Central memory CD8-positive, alpha-beta T cell (primary cell): ENCODE measurements around the gene RFC1.
"Not testable (repeated sequence)": the region's sequence is repeated elsewhere in the genome, so short reads cannot be mapped to it uniquely, and the experiment has no call there.

ENCODE experiments used
- ATAC-seq: fragments of 150-1000 bp; cut with Tn5 transposase; replicated peaks from 2 replicates; pipeline ENCODE4 v1.10.0; 2022; ENCODE audit warnings: mild to moderate bottlenecking, moderate FRiP score, moderate number of reproducible peaks; ENCODE audit not compliant: poor library complexity, severe bottlenecking; ENCODE audit errors: extremely low read depth
- DNase-seq, 2 donors: peaks; one replicate each; pipeline ENCODE4 v3.0.0; 2021; ENCODE audit warnings: low spot score in 2 of 2
- H3K27ac Mint-ChIP-seq: one replicate; pipeline ENCODE4 v1.8.0; 2022; ENCODE audit warnings: low read depth, mild to moderate bottlenecking, moderate library complexity, mixed read lengths
- H3K27me3 Mint-ChIP-seq: one replicate; pipeline ENCODE4 v1.8.0; 2022; ENCODE audit warnings: mixed read lengths
- H3K36me3 Mint-ChIP-seq: one replicate; pipeline ENCODE4 v1.8.0; 2022; ENCODE audit warnings: mild to moderate bottlenecking, moderate library complexity, mixed read lengths; ENCODE audit not compliant: insufficient read depth
- H3K4me1 Mint-ChIP-seq: one replicate; pipeline ENCODE4 v1.8.0; 2022; ENCODE audit warnings: mixed read lengths
- H3K4me3 Mint-ChIP-seq: one replicate; pipeline ENCODE4 v1.8.0; 2022; ENCODE audit warnings: mild to moderate bottlenecking, moderate library complexity, mixed read lengths
- H3K9me3 Mint-ChIP-seq: one replicate; pipeline ENCODE4 v1.8.0; 2022; ENCODE audit warnings: mixed read lengths

RFC1 gene

GRCh38 chr4:39365830-39366771 is at the start of gene RFC1:
RFC1 (minus strand) TSS chr4:39366362; CDS start chr4:39366241, 121 bp downstream.
- ATAC-seq (peak; percentile 95), DNase-seq (peak; percentile 89 to 93)
- no peaks in the 10 kb centered on the region for H3K27me3 Mint-ChIP-seq
- peak within 1 kb of the TSS; percentile 91 for H3K27ac Mint-ChIP-seq
- peak within 1 kb of the TSS; percentile 93 for H3K4me3 Mint-ChIP-seq
- no peaks in the 10 kb centered on the region for H3K9me3 Mint-ChIP-seq
- peaks cover 32% of the 10 kb centered on the region for H3K4me1 Mint-ChIP-seq
- peaks cover 20% of the 10 kb centered on the region for H3K36me3 Mint-ChIP-seq

- ATAC-seq (no peak), DNase-seq (no peak)
- H3K27ac Mint-ChIP-seq = no peak overlapping the region
- H3K4me1 Mint-ChIP-seq = no peaks in the 10 kb centered on the region
- no peaks in the 10 kb centered on the region for H3K36me3 Mint-ChIP-seq
- H3K4me3 Mint-ChIP-seq = no peak overlapping the region
- H3K27me3 Mint-ChIP-seq = no peaks in the 10 kb centered on the region
- H3K9me3 Mint-ChIP-seq = no peaks in the 10 kb centered on the region
Observed at GRCh38 chr4:39415678-39416283, 49.6 kb upstream of the RFC1 start.

- ATAC-seq, H3K4me3 Mint-ChIP-seq, H3K27me3 Mint-ChIP-seq, H3K36me3 Mint-ChIP-seq, H3K9me3 Mint-ChIP-seq, H3K27ac Mint-ChIP-seq, DNase-seq, H3K4me1 Mint-ChIP-seq: not testable (repeated sequence)
Observed at GRCh38 chr4:39411561-39411960, 45.4 kb upstream of the RFC1 start.

- Mint-ChIP-seq H3K36me3 (peaks cover 1% of the 10 kb centered on the region), H3K9me3 (no peaks in the 10 kb centered on the region), H3K27ac (no peak overlapping the region), H3K4me3 (no peak overlapping the region), H3K27me3 (peaks cover 7% of the 10 kb centered on the region), H3K4me1 (no peaks in the 10 kb centered on the region)
- no peak for ATAC-seq
- DNase-seq = no peak
Observed at GRCh38 chr4:39410415-39410814, 44.3 kb upstream of the RFC1 start.

- Mint-ChIP-seq H3K36me3 (peaks cover 1% of the 10 kb centered on the region), H3K27ac (no peak overlapping the region), H3K27me3 (peaks cover 7% of the 10 kb centered on the region), H3K4me1 (no peaks in the 10 kb centered on the region), H3K9me3 (no peaks in the 10 kb centered on the region), H3K4me3 (no peak overlapping the region)
- ATAC-seq = no peak
- no peak for DNase-seq
Observed at GRCh38 chr4:39407584-39407885, 41.4 kb upstream of the RFC1 start.

- no peak within 1 kb of the TSS for H3K27ac Mint-ChIP-seq
- H3K4me3 Mint-ChIP-seq = no peak within 1 kb of the TSS
- H3K27me3 Mint-ChIP-seq = peaks cover 7% of the 10 kb centered on the region
- DNase-seq (no peak), ATAC-seq (no peak)
- H3K4me1 Mint-ChIP-seq = no peaks in the 10 kb centered on the region
- peaks cover 1% of the 10 kb centered on the region for H3K36me3 Mint-ChIP-seq
- H3K9me3 Mint-ChIP-seq = no peaks in the 10 kb centered on the region
Observed at GRCh38 chr4:39406763-39407583, 40.8 kb upstream of the RFC1 start, which contains the start of gene KLB. KLB (plus strand) TSS chr4:39406930; CDS start chr4:39406950, 20 bp downstream.

- H3K27me3 Mint-ChIP-seq = peaks cover 10% of the 10 kb centered on the region
- not testable (repeated sequence) for H3K4me3 Mint-ChIP-seq, H3K36me3 Mint-ChIP-seq, H3K27ac Mint-ChIP-seq, ATAC-seq, DNase-seq, H3K4me1 Mint-ChIP-seq, H3K9me3 Mint-ChIP-seq
Observed at GRCh38 chr4:39401640-39402039, 35.5 kb upstream of the RFC1 start.

- ATAC-seq = no peak
- DNase-seq = no peak
- Mint-ChIP-seq H3K4me3 (no peak overlapping the region), H3K9me3 (no peaks in the 10 kb centered on the region), H3K27me3 (peaks cover 9% of the 10 kb centered on the region), H3K36me3 (no peaks in the 10 kb centered on the region), H3K27ac (no peak overlapping the region), H3K4me1 (no peaks in the 10 kb centered on the region)
Observed at GRCh38 chr4:39394706-39395105, 28.5 kb upstream of the RFC1 start.

- H3K27ac Mint-ChIP-seq = no peak overlapping the region
- H3K4me1 Mint-ChIP-seq = no peaks in the 10 kb centered on the region
- H3K27me3 Mint-ChIP-seq = no peaks in the 10 kb centered on the region
- H3K4me3 Mint-ChIP-seq = no peak overlapping the region
- ATAC-seq (no peak), DNase-seq (no peak)
- H3K36me3 Mint-ChIP-seq = no peaks in the 10 kb centered on the region
- H3K9me3 Mint-ChIP-seq = no peaks in the 10 kb centered on the region
Observed at GRCh38 chr4:39390603-39391002, 24.4 kb upstream of the RFC1 start.

GRCh38 chr4:39384563-39384962 is 18.4 kb upstream of the RFC1 start:
- peaks cover 41% of the 10 kb centered on the region for H3K27me3 Mint-ChIP-seq
- H3K9me3 Mint-ChIP-seq = no peaks in the 10 kb centered on the region
- no peaks in the 10 kb centered on the region for H3K4me1 Mint-ChIP-seq
- no peak for DNase-seq
- no peak overlapping the region for H3K27ac Mint-ChIP-seq
- no peak overlapping the region for H3K4me3 Mint-ChIP-seq
- H3K36me3 Mint-ChIP-seq = no peaks in the 10 kb centered on the region
- ATAC-seq = no peak

- H3K27ac Mint-ChIP-seq = no peak overlapping the region
- H3K27me3 Mint-ChIP-seq = peaks cover 50% of the 10 kb centered on the region
- H3K4me3 Mint-ChIP-seq = no peak overlapping the region
- no peaks in the 10 kb centered on the region for H3K4me1 Mint-ChIP-seq
- H3K9me3 Mint-ChIP-seq = no peaks in the 10 kb centered on the region
- no peak for DNase-seq
- H3K36me3 Mint-ChIP-seq = no peaks in the 10 kb centered on the region
- no peak for ATAC-seq
Observed at GRCh38 chr4:39383690-39384089, 17.5 kb upstream of the RFC1 start.

GRCh38 chr4:39375478-39375877 is 9.3 kb upstream of the RFC1 start:
- Mint-ChIP-seq H3K27me3 (peaks cover 38% of the 10 kb centered on the region), H3K4me1 (no peaks in the 10 kb centered on the region), H3K36me3 (no peaks in the 10 kb centered on the region), H3K9me3 (no peaks in the 10 kb centered on the region), H3K4me3 (no peak overlapping the region), H3K27ac (no peak overlapping the region)
- no peak for ATAC-seq
- DNase-seq = no peak
